Activated naive CD8-positive, alpha-beta T cell treated with anti-CD3 and anti-CD28 coated beads, Interleukin-2, amount 50 U/mL, for 16 hours (primary cell): ENCODE measurements around the gene TRAPPC6A.

Experiments used
- DNase-seq: peaks from one replicate; pipeline ENCODE4 v3.0.0-alpha.2; 2020; ENCODE audit warnings: low read depth, low spot score

Gene TRAPPC6A, protein sequence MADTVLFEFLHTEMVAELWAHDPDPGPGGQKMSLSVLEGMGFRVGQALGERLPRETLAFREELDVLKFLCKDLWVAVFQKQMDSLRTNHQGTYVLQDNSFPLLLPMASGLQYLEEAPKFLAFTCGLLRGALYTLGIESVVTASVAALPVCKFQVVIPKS

DNA sequence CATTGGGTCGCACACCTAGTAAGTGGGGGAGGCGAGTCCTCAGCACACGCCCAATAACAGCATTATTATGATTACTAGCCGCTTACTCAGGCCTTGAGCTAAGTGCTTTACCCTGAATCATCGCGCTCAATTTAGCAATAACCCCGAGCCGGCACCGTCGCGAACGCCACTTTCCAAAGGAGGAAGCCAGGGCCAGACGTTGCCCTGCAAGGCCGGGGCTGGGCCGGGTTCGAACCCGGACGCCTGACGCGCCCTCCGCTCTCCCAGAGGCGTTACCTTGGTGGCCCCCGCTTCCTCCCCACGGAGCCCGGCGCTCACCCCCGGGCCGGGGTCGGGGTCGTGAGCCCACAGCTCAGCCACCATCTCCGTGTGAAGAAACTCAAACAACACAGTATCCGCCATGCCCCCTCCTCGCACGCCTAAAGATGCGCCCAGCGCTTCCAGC, at the start of gene TRAPPC6A:
Gene TRAPPC6A (minus strand): TSS at position 421 of the 445 bp plus-strand sequence. CDS start 19 bp downstream, at position 402.
- no peak for DNase-seq

DNA sequence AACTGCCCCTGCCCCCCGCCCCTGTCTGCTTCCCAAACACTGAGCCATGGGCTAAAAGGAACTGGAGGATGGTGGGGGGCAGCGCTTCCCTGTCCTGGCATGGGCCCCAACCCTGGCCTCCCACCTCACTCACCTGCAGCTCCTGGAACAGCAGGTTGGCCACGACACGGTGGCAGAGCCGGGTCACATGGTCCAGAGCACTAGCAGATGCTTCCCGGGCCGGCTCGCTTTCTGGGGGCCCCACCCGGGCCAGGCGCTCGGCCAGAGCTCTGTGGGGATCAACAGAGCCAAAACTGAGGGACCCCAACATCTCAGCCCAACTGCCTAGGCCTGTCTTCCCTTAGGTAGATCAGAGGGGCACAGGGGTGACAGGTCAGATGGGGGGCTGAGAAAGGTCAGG, 46.6 kb upstream of the TRAPPC6A start:
- DNase-seq, result no peak

DNA sequence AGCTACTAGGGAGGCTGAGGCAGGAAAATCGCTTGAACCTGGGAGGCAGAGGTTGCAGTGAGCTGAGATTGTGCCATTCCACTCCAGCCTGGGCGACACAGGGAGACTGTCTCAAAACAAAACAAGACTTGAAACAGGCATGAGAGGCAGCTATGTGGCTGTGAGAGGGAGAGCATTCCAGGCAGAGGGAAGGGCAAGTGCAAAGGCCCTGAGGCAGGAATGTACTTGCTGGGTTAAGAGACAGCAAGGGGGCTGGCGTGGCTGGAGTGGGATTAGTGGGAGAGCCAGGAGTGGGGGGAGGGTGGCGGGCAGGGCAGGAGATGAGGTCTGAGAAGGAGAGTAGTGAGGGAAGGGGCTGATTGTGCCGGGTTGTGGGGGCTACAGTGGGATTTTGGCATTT, 45.8 kb upstream of the TRAPPC6A start:
- no peak for DNase-seq

DNA sequence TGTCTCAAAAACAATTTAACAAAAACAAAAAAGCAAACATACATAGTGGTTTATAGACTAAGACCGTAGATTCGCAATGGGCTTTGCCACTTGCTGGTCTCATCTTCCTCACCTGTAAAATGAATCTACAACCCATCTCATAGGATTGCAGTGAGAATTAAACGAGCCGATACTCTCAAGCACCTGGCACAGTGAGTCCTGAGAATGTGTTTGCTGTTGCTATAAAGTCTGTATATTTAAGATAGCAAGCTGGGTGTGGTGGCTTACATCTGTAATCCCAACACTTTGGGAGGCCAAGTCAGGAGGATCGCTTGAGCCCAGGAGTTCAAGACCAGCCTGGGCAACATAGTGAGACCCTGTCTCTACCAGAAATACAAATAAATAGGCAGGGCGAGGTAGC, 44.7 kb upstream of the TRAPPC6A start:
- DNase-seq, result no peak

DNA sequence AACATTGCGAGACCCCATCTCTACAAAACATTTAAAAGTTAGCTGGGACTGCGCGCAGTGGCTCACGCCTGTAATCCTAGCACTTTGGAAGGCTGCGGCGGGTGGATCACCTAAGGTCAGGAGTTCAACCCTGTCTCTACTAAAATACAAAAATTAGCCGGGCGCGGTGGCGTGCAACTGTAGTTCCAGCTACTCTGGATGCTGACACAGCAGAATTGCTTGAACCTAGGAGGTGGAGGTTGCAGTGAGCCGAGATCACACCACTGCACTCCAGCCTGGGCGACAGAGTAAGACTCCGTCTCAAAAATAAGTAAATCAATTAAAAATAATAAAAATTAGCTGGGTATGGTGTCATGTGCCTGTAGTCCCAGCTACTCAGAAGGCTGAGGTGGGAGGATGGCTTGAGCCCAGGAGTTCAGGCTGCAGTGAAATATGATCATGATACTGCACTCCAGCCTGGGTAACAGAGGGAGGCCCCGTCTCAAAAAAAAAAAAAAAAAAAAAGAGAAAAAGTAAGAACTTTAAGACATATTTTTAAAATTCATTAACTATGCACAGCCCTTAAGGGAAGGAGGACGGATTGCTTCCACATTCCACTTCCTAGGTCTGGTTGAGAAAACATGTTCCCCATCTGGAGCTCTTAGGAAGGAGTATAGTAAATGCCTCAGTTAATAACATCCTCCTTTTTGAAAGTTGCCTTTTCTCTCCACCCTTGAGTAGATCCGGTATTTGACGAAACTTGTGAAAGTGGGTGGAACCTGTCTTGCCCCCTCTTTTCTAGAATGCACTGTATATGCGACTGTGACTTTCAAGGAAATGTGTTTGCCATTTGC, 41.1 kb upstream of the TRAPPC6A start:
- DNase-seq, result no peak

DNA sequence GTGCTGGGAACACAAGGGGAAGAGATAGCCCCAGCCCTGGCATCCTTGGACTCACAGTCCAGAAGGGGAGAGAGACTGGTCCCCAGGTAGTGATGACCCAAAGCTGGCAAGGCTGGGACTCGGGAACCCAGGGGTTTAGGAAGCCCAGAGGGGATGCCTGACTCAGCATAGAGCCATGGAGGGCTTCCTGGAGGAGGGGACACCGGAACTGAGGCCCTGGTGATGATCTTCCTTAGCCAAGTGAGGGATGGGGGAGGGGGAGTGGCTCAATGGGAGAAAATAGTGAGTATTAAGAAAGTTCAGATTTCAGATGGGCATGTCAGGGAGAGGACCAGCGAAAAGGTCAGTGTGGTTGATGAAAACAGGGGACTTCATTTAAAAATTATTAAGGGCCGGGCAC, 40.4 kb upstream of the TRAPPC6A start:
- DNase-seq, result no peak

DNA sequence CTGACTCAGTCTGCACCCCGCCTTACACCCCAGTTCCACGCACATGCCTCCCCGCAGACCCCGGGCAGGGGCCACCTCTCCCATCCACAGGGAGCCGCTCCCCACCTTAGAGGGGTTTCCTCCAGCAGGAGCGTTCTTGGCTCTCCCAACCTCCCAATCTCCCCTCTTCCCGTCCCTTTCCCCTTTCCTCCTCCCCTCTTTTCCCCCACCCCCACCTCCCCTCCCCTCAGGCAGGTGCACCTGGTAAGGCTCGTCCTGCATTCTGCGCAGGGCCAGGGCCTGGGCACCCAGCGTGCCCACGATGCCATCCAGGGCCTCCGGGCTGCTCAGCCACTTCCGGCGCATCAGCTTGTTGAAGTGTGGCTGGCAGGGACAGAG, 39.9 kb upstream of the TRAPPC6A start:
- DNase-seq, result no peak

DNA sequence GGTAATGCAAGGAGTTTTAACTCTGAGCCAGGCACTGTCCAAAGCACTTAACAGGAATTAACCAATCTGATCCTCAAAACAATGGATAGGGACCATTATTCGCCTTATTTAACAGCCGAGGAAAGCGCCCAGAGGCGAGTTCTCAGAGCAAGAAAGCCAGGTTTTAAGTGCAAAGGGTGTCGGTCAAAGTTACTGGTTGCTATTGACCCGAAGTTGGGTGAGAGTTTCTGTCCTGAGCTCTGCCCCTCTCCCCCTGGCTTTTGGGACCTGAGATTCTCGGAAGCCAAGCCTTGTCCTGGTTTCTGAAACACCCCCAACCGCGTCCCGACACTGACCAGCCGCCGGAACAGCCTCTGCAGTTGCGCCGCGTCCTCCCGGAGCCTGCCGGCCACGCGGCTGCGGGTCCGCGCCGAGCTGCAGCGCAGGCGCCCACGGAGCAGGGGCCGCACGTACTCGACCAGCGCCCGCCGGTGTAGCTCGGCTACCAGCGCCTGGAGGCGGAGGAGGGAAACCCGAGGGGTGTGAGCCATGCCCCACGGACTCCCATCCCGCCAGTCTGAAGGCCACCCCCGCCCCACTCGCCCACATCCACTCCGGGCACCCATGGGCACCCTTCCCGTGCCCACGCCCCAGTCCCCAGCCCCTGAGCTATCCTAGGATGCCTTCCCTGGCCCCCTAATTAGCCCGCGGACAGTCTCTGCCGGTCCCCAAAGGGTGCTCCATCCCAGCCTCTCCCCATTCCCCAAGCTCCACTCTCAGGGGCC, 39.3 kb upstream of the TRAPPC6A start:
- no peak for DNase-seq

DNA sequence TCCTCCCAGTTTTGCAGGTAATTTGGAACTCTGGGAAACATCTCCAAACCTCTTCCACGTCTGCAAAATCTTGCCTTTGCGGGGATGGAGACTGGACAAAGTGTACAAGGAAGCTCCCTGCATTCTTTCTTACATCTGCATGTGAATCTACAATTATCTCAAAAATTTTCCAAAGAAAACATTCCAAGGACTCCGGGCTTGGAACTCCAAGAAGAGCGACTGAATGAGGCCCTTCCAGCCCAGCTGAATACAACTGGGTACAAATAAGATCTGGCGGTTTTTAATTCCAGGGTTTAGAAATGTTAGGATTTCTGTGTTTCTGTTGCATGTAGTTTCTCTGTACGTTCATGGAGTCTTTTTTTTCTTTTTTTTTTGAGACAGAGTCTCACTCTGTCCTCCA, 38.6 kb upstream of the TRAPPC6A start:
- DNase-seq, result no peak

DNA sequence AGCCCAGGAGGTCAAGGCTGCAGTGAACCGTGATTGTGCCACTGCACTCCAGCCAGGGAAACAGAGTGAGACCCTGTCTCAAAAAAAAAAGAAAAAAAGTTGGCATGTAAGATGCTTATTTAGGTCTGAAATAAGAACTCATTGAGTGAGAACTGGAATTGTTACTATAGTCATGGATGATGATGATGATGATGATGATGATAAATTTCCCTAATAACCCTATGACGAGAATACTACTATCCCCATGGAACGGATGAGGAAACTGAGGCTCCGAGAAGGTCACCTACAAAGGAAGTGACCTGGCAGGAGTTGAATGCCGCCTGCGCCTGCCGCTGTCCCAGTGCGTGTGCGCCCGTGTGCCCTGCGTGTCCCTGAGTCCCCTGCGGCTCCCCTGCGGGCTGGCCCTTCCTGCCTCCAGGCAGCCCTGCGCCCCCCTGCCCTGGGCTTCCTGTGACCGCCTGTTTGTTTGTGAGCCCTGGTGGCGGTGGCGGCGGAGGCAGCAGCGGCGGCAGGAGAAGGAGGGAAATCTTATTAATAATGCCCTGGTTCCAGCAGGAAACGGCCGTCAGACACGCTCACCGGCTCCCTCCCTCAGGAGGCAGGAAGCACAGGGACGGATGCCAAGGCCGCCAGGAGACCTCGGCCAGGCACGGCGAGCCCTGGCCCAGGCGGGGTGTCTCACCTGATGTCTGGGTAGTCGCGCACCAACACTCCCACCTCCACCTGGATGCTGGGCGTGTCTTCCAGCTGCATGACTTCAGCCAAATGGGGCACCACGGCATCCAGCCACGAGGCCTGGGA, 37.6 kb upstream of the TRAPPC6A start:
- DNase-seq, result no peak

DNA sequence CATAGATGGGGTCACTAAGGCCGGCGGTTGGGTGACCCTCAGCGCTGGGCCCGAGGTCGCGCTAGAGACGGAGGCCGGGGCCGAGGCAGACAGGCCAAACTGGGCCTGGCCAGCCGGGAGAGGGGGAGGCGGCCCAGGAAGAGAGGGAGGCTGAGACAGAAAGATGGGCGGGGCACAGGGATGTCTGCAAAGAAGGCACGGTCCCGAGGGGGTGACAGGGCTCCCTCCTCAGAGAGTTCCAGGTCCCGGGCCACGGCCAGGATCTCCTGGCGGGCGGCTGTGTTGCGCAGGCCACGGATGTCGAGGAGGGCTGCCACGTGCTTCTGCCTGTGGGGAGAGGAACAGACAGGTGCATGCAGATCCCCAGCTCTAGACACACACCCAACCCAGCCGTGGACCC, 35.0 kb upstream of the TRAPPC6A start:
- DNase-seq, result no peak

DNA sequence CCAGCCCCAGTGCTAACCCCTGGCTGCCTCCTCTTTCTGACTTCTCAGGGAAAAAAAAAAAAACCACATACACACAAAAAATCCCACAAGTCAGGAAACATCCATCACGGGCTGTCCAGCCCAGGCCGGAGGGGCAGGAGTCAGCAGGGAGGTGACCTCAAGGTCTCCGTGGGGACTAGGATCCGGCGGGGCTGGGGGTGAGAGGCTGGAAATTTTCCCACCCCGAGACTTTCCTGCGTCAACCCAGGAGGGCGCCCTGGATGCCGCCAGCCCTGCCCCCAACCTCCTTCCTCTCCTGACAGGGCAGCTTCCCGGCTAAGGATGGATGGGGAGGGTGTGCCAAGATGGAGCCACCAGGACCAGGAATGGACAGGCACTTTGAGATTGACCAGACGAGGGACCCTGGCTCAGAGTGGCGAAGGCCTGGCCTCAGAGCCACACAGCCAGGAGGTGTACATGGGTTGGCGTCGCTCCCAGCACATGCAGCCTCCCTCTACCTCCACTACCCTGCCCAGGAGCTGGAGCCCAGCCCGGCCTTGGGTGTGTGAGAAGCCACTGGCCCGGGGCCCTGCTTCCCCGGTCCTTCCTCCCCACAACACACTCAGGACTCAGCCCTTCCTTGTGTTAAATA, 33.8 kb upstream of the TRAPPC6A start:
- no peak for DNase-seq

DNA sequence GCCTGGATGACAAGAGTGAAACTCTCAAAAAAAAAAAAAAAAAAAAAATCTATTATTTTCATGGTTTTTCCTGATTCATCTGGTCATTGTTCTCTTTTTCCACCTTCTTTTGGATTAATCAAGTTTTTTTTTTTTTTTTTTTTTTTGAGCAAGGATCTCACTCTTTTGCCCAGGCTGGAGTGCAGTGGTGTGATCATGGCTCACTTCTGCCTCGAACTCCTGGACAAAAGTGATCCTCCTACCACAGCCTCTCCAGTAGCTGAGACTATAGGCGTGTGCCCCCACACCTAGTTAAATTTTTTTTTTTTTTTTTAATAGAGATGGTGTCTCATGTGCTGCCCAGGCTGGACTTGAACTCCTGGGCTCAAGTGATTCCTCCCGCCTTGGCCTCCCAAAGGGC, 28.3 kb upstream of the TRAPPC6A start:
- no peak for DNase-seq

DNA sequence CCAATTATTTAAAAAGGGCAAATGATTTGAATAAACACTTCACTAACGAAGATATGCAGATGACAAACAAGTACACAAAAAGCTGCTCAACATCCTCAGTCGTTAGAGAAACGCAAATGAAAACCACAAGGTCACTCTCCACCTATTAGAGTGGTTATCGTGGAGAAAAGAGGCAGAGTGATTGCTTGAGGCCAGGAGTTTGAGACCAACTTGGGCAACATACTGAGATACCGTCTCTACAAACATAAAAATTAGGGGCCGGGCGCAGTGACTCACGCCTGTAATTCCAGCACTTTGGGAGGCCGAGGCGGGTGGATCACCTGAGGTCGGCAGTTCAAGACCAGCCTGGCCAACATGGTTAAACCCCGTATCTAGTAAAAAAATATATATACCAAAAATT, 27.8 kb upstream of the TRAPPC6A start:
- no peak for DNase-seq

DNA sequence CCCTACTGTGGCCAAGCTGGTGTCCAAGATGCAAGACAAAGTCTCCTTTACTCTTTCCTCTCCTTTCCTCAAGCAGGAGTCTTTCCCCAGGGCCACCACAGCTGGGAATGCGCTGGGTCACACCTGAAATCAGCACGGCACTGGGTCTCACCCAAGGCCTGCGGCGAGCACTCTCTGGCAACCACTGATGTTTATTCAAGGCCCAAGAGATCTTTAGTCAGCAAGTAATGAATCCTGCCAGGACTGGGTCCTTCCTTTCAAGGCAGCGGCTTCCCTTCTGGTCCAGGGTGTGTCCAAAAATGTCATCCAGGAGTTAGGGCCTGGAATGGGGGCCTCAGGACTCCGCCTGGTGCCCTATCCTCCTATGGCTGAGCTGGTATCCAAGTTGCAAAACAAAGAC, 24.6 kb upstream of the TRAPPC6A start:
- no peak for DNase-seq

DNA sequence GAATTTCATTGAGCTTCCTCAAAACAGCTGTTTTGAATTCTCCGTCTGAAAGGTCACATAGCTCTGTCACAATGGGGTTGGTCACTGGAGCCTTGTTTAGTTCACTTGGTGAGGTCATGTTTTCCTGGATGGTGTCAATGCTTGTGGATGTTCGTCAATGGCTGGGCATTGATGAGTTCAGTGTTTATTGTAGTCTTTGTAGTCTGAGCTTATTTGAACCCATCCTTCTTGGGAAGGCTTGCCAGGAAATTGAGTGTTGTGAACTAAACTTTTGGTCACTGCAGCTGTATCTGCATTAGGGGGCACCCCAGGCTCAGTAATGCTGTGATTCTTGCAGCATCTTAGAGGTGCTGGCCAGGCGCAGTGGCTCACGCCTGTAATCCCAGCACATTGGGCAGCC, 22.5 kb upstream of the TRAPPC6A start:
- DNase-seq, result no peak

DNA sequence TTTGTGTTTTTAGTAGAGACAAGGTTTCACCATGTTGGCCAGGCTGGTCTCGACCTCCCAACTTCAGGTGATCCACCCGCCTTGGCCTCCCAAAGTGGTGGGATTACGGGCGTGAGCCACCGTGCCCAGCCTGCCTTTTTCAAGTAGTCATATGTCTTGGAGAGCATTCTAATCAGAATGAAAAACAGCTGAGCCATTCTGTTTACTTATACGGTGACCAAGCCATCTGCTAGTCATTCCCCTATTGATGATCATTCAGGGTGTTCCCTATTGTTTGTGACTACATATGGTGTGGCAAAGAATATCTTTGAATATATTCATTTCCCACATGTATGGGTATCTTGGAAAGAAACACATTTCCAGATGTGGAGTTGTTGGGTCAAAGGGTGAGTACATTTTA, 17.7 kb upstream of the TRAPPC6A start:
- no peak for DNase-seq

DNA sequence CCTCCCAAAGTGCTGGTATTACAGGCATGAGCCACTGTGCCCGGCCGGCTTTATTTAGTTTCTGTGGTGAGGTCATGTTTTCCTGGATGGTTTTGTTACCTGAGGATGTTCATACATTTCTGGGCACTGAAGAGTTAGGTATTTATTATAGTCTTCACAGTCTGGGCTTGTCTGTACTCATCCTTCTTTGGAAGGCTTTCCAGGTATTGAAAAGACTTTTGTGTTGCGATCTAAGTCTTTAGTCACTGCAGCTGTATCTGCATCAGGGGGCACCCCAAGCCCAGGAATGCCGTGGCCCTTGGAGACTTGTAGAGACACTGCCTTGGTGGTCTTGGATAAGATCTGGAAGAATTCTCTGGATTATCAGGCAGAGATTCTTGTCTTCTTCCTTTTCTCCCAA, 13.3 kb upstream of the TRAPPC6A start:
- no peak for DNase-seq

DNA sequence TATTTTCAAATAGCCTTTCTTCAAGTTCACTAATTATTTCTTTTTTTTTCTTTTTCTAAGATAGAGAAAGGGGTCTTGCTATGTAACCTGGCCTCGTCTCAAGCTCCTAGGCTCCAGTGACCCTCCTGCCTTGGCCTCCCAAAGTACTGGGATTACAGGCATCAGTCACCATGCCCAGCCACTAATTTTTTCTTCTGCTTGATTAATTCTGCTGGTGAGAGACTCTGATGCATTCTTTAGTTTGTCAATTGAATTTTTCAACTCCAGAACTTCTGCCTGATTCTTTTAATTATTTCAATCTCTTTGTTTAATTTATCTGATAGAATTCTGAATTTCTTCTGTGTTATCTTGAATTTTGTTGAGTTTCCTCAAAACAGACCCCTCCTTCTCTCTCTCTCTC, 11.9 kb upstream of the TRAPPC6A start:
- no peak for DNase-seq

DNA sequence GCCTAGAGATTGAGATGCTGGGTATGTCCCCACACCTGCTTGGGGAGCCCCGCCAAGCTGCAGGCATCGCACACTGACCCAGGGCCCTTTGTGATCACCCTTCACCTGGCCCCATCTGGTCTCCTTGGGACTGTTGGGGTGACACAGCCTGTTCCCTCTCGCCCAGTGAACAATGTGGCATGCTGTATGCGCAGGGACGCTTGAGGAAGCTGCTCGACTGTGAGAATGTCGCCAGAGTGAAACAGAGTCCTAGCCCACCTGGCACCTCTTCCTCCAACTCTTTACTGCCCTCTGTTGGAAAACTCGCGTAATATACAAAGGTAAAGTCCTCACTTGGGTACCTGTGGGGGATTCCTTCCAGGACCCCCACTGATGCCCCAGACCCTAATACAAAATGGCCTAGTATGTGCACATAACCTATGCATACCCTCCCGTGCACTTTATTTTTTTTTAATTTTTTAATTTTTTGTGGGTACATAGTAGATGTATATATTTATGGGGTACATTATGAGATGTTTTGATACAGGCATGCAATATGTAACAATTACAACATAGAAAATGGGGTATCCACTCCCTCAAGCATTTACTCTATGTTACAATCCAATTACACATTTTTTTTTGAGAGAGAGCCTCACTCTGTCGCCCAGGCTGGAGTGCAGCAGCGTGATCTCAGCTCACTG, 9.5 kb upstream of the TRAPPC6A start:
- DNase-seq, result no peak
